Keratinocyte (primary cell): ENCODE results near the gene NXT1. TPM values are rescaled to one million over a fixed set of nuclear protein-coding genes. Genes with fewer than 3 reads are reported as not detected.

ENCODE experiments used
- DNase-seq: peaks from one replicate; pipeline ENCODE4 v3.0.0-alpha.2; 2011; ENCODE audit warnings: low read depth, missing footprints, low spot score
- FAIRE-seq: peaks from 2 replicates; lab custom pipeline; 2011; peaks lifted over from hg19 to GRCh38; lab: Jason Lieb, UNC
- H2AFZ ChIP-seq: 2 replicates; pipeline ENCODE4 v1.6.0; 2012; ENCODE audit warnings: low read length, control low read depth, inconsistent platforms; ENCODE audit not compliant: control insufficient read depth
- H3K27ac ChIP-seq: 2 replicates; pipeline ENCODE4 v1.5.1; 2011; ENCODE audit warnings: low read length; ENCODE audit not compliant: control insufficient read depth, insufficient read depth
- H3K27me3 ChIP-seq: 3 replicates; pipeline ENCODE4 v1.6.0; 2011; ENCODE audit warnings: low read length; ENCODE audit not compliant: control insufficient read depth, insufficient read depth; ENCODE audit errors: extremely low read depth
- H3K36me3 ChIP-seq, 2 experiments: 2 replicates in 1 of 2; 3 replicates in 1 of 2; pipeline ENCODE4 v1.5.1; 2011; ENCODE audit warnings: low read length in 2 of 2, mild to moderate bottlenecking in 1 of 2; ENCODE audit not compliant: control insufficient read depth in 2 of 2, insufficient read depth in 2 of 2; ENCODE audit errors: extremely low read depth in 1 of 2
- H3K4me1 ChIP-seq: 3 replicates; pipeline ENCODE4 v1.5.1; 2011; ENCODE audit warnings: low read length; ENCODE audit not compliant: control insufficient read depth, insufficient read depth; ENCODE audit errors: extremely low read depth
- H3K4me2 ChIP-seq: 3 replicates; pipeline ENCODE4 v1.6.0; 2011; ENCODE audit warnings: low read depth, low read length; ENCODE audit not compliant: control insufficient read depth, insufficient read depth; ENCODE audit errors: extremely low read depth
- H3K4me3 ChIP-seq, 3 experiments: fragments of 200-600 bp in 1 of 3; sonication (generic) in 1 of 3; 2 replicates in 2 of 3; 3 replicates in 1 of 3; pipeline ENCODE4 v1.5.1; 2011 to 2016; ENCODE audit warnings: low read length in 3 of 3, mild to moderate bottlenecking in 3 of 3, control low read depth in 2 of 3, inconsistent platforms in 1 of 3, low read depth in 1 of 3, mixed read lengths in 1 of 3, mixed run types in 1 of 3, moderate library complexity in 1 of 3; ENCODE audit not compliant: control insufficient read depth in 2 of 3, insufficient read depth in 2 of 3; ENCODE audit errors: extremely low read depth in 1 of 3
- H3K79me2 ChIP-seq: 2 replicates; pipeline ENCODE4 v1.6.0; 2012; ENCODE audit warnings: low read length; ENCODE audit not compliant: control insufficient read depth, insufficient read depth
- H3K9ac ChIP-seq: 3 replicates; pipeline ENCODE4 v1.6.0; 2011; ENCODE audit warnings: low read length; ENCODE audit not compliant: control insufficient read depth, insufficient read depth; ENCODE audit errors: extremely low read depth
- H3K9me1 ChIP-seq: 3 replicates; pipeline ENCODE4 v1.6.0; 2011; ENCODE audit warnings: low read length; ENCODE audit not compliant: control insufficient read depth, insufficient read depth; ENCODE audit errors: extremely low read depth
- H3K9me3 ChIP-seq: 2 replicates; pipeline ENCODE4 v1.5.1; 2012; ENCODE audit warnings: low read depth, low read length; ENCODE audit not compliant: control insufficient read depth
- H4K20me1 ChIP-seq: 3 replicates; pipeline ENCODE4 v1.6.0; 2011; ENCODE audit warnings: low read length; ENCODE audit not compliant: control insufficient read depth, insufficient read depth; ENCODE audit errors: extremely low read depth
- EZH2 ChIP-seq: IDR thresholded peaks from one replicate; pipeline ENCODE4 v1.6.1; 2012; ENCODE audit warnings: inconsistent platforms, mild to moderate bottlenecking, low read length, moderate library complexity
- dilution Hi-C: fragments of 300-500 bp; cut with MboI; formaldehyde crosslinking; loops from one replicate; pipeline ENCODE4 v1.7.0; 2020; ENCODE audit warnings: low sequenced_read_pairs; ENCODE audit not compliant: extremely low pct_ligation_motif_present
- polyA plus RNA-seq, 5 experiments: library from polyadenylated mRNA; depleted of rRNA in 3 of 5; stranded (reverse) in 3 of 5; stranded (forward) in 1 of 5; unstranded in 1 of 5; fragments of >200 nt; gene quantifications; 1 replicate in 1 of 5; 2 replicates in 3 of 5; 3 replicates in 1 of 5; pipeline versions ENCODE4 v1.2.1 to v1.2.3, GENCODE V29; 2011 to 2012; ENCODE audit warnings: missing spikeins in 2 of 5, low read depth in 1 of 5, low replicate concordance in 1 of 5
- TF ChIP-seq, protein P1 (sequence below), 3 experiments: IDR thresholded peaks in 1 of 3; conservative IDR thresholded peaks in 1 of 3; optimal IDR thresholded peaks in 1 of 3; 2 replicates in 2 of 3; 3 replicates in 1 of 3; pipeline versions ENCODE3 to v1.5.1; 2011; ENCODE audit warnings: low read length in 3 of 3, mild to moderate bottlenecking in 3 of 3, moderate library complexity in 2 of 3, control low read depth in 1 of 3, inconsistent platforms in 1 of 3; ENCODE audit not compliant: insufficient read depth in 2 of 3; ENCODE audit errors: extremely low read depth in 1 of 3

The NXT1 gene
- polyA plus RNA-seq, 1 donor (not counting 4 experiments of a cell fraction or from before 2014, with no cell fraction given) = 25.8 TPM

DNA sequence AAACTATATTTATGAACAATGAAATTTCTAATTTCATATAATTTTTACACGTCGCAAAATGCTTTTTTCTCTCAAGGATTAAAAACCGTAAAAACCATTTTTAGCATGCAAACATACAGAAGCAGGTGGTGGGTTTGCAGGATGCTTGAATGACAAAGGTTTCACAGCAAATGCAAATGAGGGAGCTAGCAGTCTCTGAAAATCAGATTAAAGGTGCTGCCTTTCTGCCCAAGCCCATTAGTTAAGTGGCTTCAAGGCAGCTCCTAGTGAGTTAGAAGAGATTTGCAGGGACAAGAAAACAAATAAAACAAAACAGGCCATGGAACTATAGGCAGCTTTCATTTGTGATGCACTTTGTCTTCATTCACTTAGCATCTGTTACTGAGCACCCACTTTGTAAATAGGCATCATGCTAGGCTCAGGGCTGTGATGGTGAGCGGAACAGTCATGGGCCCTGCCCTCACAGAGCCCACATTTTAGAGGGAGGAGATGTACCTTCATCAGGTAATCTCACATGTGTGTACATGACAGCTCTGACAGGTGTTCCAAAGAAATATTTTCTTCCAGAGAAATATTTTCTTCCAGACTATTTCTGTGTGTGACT lies 41.2 kb downstream of the NXT1 start:
- Histone ChIP-seq H3K27ac (no peak overlapping the region), H3K36me3 (peaks cover 13 to 16% of the 10 kb centered on the region in 2 experiments), H3K4me3 (no peak overlapping the region), H4K20me1 (no peaks in the 10 kb centered on the region), H3K9me1 (no peaks in the 10 kb centered on the region), H3K9ac (no peak overlapping the region), H3K4me2 (no peak overlapping the region), H3K9me3 (no peaks in the 10 kb centered on the region), H2AFZ (no peak overlapping the region), H3K79me2 (peaks cover 9% of the 10 kb centered on the region), H3K4me1 (no peaks in the 10 kb centered on the region), H3K27me3 (no peaks in the 10 kb centered on the region)
- dilution Hi-C loops = no loop called here
- no peak for FAIRE-seq
- DNase-seq = no peak
- TF ChIP-seq, protein P1, sequence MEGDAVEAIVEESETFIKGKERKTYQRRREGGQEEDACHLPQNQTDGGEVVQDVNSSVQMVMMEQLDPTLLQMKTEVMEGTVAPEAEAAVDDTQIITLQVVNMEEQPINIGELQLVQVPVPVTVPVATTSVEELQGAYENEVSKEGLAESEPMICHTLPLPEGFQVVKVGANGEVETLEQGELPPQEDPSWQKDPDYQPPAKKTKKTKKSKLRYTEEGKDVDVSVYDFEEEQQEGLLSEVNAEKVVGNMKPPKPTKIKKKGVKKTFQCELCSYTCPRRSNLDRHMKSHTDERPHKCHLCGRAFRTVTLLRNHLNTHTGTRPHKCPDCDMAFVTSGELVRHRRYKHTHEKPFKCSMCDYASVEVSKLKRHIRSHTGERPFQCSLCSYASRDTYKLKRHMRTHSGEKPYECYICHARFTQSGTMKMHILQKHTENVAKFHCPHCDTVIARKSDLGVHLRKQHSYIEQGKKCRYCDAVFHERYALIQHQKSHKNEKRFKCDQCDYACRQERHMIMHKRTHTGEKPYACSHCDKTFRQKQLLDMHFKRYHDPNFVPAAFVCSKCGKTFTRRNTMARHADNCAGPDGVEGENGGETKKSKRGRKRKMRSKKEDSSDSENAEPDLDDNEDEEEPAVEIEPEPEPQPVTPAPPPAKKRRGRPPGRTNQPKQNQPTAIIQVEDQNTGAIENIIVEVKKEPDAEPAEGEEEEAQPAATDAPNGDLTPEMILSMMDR (optimal IDR thresholded peaks at IDR 0.05 in 1 of 3, IDR thresholded peaks at IDR 0.05 in 1 of 3, conservative IDR thresholded peaks at IDR 0.05 in 1 of 3; ENCODE audit: extremely low read depth in 1 of 3, insufficient read depth in 2 of 3, low read length in 3 of 3) = no peak
- no peak for TF ChIP-seq EZH2

DNA sequence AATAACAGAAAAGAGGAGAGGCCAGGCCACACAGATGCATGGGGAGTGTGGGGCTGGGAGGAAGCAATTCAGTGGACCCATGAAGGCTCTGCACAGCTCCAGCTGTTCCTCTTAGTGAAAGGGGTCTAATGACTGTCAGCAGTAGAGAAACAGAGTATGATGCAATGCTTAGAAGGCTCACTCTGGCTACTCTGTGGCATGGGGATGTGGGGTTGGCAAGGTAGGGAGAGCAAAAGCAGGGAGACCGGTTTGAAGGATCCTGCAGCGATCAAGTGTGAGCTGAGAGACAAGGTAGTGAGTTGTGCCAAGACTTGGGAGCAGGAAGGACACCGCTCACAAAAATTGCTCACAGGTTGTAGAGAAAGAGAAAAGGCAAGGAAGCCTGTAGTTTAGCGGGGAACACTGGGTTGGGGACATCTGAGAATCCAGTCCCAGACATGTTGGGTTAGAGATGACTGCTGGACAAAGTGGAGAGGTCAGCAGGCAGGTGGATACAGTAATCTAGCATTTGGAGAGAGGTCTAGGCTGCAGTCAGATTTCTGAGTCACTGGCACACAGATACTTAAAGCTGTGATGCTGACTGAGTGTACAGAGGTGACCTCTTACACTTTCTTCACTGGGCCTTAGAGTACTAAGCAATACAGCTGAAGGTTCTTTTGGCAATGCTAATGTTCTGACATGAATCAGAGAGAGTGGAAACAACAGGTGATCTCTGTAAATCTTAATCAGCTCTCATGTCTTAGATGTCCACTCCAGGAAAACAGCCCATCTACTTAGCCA lies 43.6 kb downstream of the NXT1 start:
- H3K4me1 ChIP-seq = no peaks in the 10 kb centered on the region
- no peak overlapping the region for H3K27ac ChIP-seq
- H3K36me3 ChIP-seq = peaks cover 16 to 20% of the 10 kb centered on the region in 2 experiments
- dilution Hi-C loops = no loop called here
- no peaks in the 10 kb centered on the region for H4K20me1 ChIP-seq
- no peaks in the 10 kb centered on the region for H3K27me3 ChIP-seq
- FAIRE-seq (no peak), DNase-seq (no peak)
- H3K9ac ChIP-seq = no peak overlapping the region
- H3K4me2 ChIP-seq = no peak overlapping the region
- no peak overlapping the region for H2AFZ ChIP-seq
- no peaks in the 10 kb centered on the region for H3K9me1 ChIP-seq
- peaks cover 13% of the 10 kb centered on the region for H3K79me2 ChIP-seq
- H3K4me3 ChIP-seq = no peak overlapping the region
- H3K9me3 ChIP-seq = no peaks in the 10 kb centered on the region
- TF ChIP-seq EZH2 = no peak
- TF ChIP-seq, protein P1 (optimal IDR thresholded peaks at IDR 0.05 in 1 of 3, IDR thresholded peaks at IDR 0.05 in 1 of 3, conservative IDR thresholded peaks at IDR 0.05 in 1 of 3; ENCODE audit: extremely low read depth in 1 of 3, insufficient read depth in 2 of 3, low read length in 3 of 3) = no peak
